HCT116 (cell line): ENCODE results near the gene DLD. TPM values are rescaled to one million over a fixed set of nuclear protein-coding genes. Genes with fewer than 3 reads are reported as not detected.

Source experiments
- total RNA-seq: library from RNA; stranded (reverse); gene quantifications from one replicate; pipeline ENCODE4 v1.2.1, GENCODE V29; 2021; ENCODE audit not compliant: unreplicated experiment

DLD gene
- total RNA-seq, 1 experiment from 2014 or later: 104 TPM

Other genes with a start within 250 kb of the DLD start
- gene SLC26A4, start 230.4 kb upstream of the DLD start, total RNA-seq: 0.66 TPM
- gene CBLL1, start 147.0 kb upstream of the DLD start, total RNA-seq: 35.0 TPM
- 0.54 TPM for gene SLC26A3, start 88.0 kb upstream of the DLD start, total RNA-seq
- 32.0 TPM for gene LAMB1, start 112.0 kb downstream of the DLD start, total RNA-seq
- not detected for gene LAMB4, start 239.2 kb downstream of the DLD start, total RNA-seq